Gastroesophageal sphincter (tissue), 2 donors: ENCODE measurements around the gene PGBD5.

Experiments
- EP300 ChIP-seq: sonication (generic); formaldehyde crosslinking; IDR thresholded peaks from one replicate; pipeline ENCODE4 v1.6.1; 2017; ENCODE audit warnings: antibody characterized with exemption, mild to moderate bottlenecking
- POLR2AphosphoS5 ChIP-seq: sonication (generic); formaldehyde crosslinking; IDR thresholded peaks from one replicate; pipeline ENCODE4 v1.6.1; 2017; ENCODE audit warnings: antibody characterized with exemption

DNA sequence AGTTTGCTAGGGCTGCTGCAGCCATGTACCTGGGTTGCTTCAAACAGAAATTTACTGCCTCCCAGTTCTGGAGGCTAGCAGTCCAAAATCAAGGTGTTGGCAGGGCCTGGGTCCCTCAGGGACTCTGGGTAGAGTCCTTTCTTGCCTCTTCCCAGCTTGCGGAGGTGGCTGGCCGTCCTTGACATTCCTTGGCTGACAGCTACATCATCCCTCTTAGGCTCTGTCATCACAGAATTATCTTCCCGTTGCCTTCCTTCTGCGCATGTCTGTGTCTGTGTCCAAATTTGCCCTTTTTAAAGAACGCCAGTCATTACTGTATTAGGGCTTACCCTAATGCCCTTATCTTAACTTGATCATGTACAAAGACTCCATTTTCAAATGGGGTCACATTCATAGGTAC, 37.6 kb upstream of the PGBD5 start:
- TF ChIP-seq POLR2AphosphoS5 = no peak
- no peak for TF ChIP-seq EP300
